ENCODE data around the gene DCC.

- TF ChIP-seq CTCF (IDR thresholded peaks at IDR 0.05; ENCODE audit: low read depth, low read length, poor library complexity, severe bottlenecking): no peak
- no peak for TF ChIP-seq EZH2phosphoT487 (IDR thresholded peaks at IDR 0.05; ENCODE audit: borderline replicate concordance, low read length)
Observed at GRCh38 chr18:52722904-52723303, 382.9 kb downstream of the DCC start.
